ENCODE measurements around the gene TMEM132C. TPM values are rescaled to one million over a fixed set of nuclear protein-coding genes. Genes with fewer than 3 reads are reported as not detected.

TMEM132C gene
- total RNA-seq, 1 donor from 2014 or later: 0.29 TPM

DNA sequence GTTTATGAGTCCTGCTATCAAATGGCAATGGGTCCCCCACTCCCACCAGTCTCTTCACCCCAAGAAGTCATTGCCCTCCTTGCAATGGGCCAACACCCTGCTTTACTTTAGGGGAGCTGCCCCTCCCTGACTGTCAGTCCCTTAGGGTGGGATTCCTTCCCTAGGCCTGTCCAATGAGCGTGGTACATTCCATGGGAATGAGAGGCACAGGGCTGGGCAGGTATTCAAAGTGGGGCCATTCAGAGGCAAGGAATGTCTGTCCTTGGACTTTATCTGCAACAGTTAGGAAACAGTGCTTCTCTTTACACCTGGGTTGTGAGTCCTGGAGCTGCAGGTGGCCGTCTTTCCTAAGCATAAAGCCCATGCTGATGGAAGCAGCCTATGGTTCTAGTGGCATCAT, 40.8 kb downstream of the TMEM132C start:
- Mint-ChIP-seq H3K36me3 (ENCODE audit: insufficient read depth) (no peaks in the 10 kb centered on the region), H3K27me3 (peaks cover 16% of the 10 kb centered on the region), H3K9me3 (ENCODE audit: low read depth) (peaks cover 3% of the 10 kb centered on the region)

DNA sequence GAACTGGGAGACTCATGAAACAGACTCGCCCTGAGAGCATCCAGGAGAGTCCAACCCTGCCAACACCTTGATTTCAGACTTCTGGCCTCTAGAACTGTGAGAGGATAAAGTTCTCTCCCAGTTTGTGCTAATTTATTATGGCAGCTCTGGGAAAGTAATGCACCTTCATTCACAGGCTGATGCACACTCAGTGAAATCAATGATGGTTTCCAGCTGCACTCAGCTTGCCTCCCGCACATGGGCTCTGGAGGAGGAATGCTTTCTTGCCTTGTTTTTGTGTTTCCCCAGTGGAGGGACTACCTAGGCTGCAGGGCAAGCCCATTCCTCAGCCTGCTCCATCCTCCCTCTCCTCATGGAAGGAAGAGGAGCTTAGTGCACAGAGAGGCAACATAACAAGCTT, 45.7 kb downstream of the TMEM132C start:
- Mint-ChIP-seq H3K4me3 (ENCODE audit: low read depth) (no peak overlapping the region), H3K27ac (no peak overlapping the region), H3K36me3 (ENCODE audit: insufficient read depth) (no peaks in the 10 kb centered on the region), H3K4me1 (ENCODE audit: low read depth) (peaks cover 8% of the 10 kb centered on the region), H3K27me3 (peaks cover 41% of the 10 kb centered on the region), H3K9me3 (ENCODE audit: low read depth) (peaks cover 3% of the 10 kb centered on the region)
- TF ChIP-seq, protein P1, sequence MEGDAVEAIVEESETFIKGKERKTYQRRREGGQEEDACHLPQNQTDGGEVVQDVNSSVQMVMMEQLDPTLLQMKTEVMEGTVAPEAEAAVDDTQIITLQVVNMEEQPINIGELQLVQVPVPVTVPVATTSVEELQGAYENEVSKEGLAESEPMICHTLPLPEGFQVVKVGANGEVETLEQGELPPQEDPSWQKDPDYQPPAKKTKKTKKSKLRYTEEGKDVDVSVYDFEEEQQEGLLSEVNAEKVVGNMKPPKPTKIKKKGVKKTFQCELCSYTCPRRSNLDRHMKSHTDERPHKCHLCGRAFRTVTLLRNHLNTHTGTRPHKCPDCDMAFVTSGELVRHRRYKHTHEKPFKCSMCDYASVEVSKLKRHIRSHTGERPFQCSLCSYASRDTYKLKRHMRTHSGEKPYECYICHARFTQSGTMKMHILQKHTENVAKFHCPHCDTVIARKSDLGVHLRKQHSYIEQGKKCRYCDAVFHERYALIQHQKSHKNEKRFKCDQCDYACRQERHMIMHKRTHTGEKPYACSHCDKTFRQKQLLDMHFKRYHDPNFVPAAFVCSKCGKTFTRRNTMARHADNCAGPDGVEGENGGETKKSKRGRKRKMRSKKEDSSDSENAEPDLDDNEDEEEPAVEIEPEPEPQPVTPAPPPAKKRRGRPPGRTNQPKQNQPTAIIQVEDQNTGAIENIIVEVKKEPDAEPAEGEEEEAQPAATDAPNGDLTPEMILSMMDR (IDR thresholded peaks at IDR 0.05; ENCODE audit: unreplicated experiment): no peak
- DNase-seq (ENCODE audit: low spot score, unreplicated experiment): no peak

More for the DNA sequence above, 40.8 kb downstream of the TMEM132C start:
- TF ChIP-seq, protein P1 (IDR thresholded peaks at IDR 0.05; ENCODE audit: unreplicated experiment): no peak
- no peak for DNase-seq (ENCODE audit: low spot score, unreplicated experiment)
- Mint-ChIP-seq H3K4me3 (ENCODE audit: low read depth) (no peak overlapping the region), H3K4me1 (ENCODE audit: low read depth) (no peaks in the 10 kb centered on the region), H3K27ac (no peak overlapping the region)

DNA sequence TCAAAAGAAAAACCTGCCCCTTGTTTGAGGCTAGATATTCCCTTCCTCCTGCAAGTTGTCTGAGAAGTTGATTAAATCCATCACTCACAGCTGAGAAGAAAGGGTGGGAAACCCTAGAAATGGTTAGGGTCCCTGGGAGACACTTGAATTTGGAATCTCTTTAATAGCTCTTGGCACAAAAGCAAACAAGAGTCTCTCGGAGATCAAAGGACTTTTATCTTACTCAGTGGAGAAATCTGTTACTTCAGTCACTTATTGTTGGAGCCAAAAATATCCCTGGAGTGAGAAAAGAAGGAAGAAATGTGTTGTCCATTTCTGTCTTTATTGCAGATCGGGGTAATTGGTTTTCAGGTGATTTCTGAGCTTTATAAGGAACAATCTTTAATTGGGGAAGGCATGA, 47.0 kb downstream of the TMEM132C start:
- Mint-ChIP-seq H3K9me3 (ENCODE audit: low read depth) (peaks cover 3% of the 10 kb centered on the region), H3K36me3 (ENCODE audit: insufficient read depth) (no peaks in the 10 kb centered on the region), H3K4me1 (ENCODE audit: low read depth) (peaks cover 11% of the 10 kb centered on the region), H3K27ac (no peak overlapping the region), H3K27me3 (peaks cover 38% of the 10 kb centered on the region), H3K4me3 (ENCODE audit: low read depth) (no peak overlapping the region)
- DNase-seq (ENCODE audit: low spot score, unreplicated experiment): no peak
- TF ChIP-seq, protein P1 (IDR thresholded peaks at IDR 0.05; ENCODE audit: unreplicated experiment): no peak

DNA sequence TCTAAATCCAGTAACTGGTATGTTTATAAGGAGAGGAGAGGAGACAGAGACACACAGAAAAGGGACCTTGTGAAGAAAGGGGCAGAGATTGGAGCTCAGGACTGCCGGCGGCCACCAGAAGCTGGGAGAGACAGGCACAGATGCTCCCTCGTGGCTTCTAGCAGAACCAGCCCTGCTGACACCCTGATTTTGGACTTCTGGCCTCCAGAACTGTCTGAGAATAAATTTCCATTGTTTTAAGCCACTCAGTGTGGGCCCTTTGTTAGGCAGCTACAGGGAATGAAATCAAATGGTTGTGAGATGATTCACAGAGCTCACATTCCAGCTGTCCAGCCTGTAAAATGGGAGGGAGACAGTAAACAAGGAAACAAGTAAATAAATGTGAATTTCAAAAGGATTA, 47.6 kb downstream of the TMEM132C start:
- Mint-ChIP-seq H3K36me3 (ENCODE audit: insufficient read depth) (no peaks in the 10 kb centered on the region), H3K4me1 (ENCODE audit: low read depth) (peaks cover 11% of the 10 kb centered on the region), H3K27ac (no peak overlapping the region), H3K27me3 (peaks cover 32% of the 10 kb centered on the region), H3K9me3 (ENCODE audit: low read depth) (peaks cover 3% of the 10 kb centered on the region), H3K4me3 (ENCODE audit: low read depth) (no peak overlapping the region)
- TF ChIP-seq, protein P1 (IDR thresholded peaks at IDR 0.05; ENCODE audit: unreplicated experiment): no peak
- no peak for DNase-seq (ENCODE audit: low spot score, unreplicated experiment)

DNA sequence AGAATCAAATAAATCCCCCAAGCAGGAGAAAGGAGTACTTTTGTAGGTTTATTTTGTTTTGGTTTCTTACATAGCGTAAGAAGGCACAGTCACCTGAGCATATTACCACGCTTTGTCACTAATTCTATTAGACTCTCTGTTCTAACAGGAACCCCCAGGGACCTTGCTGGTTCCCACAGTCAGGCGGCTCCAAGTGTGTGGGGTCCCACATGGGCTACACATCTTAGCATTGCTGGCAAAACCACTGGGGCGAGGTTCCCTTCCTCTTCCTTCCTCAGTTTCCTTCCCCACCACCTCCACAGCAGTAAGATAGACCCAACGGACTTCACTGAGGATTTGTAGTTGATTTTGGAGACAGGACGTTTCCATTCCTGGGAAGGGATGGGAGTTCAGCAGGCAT, 49.1 kb downstream of the TMEM132C start:
- DNase-seq (ENCODE audit: low spot score, unreplicated experiment): no peak
- peaks cover 11% of the 10 kb centered on the region for H3K4me1 Mint-ChIP-seq (ENCODE audit: low read depth)

More for the DNA sequence above, 49.1 kb downstream of the TMEM132C start:
- Mint-ChIP-seq H3K9me3 (ENCODE audit: low read depth) (peaks cover under 1% of the 10 kb centered on the region), H3K36me3 (ENCODE audit: insufficient read depth) (no peaks in the 10 kb centered on the region), H3K27me3 (peaks cover 32% of the 10 kb centered on the region), H3K4me3 (ENCODE audit: low read depth) (no peak overlapping the region), H3K27ac (no peak overlapping the region)
- TF ChIP-seq, protein P1 (IDR thresholded peaks at IDR 0.05; ENCODE audit: unreplicated experiment): no peak

Measured in progenitor cell of endocrine pancreas (in vitro differentiated cells).